HG03159 (cell line): ENCODE results near the gene LCN1.

Source experiments
- ATAC-seq: cut with Tn5 transposase; IDR thresholded peaks from one replicate; pipeline ENCODE4 v1.9.1; 2021; ENCODE audit warnings: mild to moderate bottlenecking, moderate library complexity; ENCODE audit not compliant: unreplicated experiment

The LCN1 gene

DNA sequence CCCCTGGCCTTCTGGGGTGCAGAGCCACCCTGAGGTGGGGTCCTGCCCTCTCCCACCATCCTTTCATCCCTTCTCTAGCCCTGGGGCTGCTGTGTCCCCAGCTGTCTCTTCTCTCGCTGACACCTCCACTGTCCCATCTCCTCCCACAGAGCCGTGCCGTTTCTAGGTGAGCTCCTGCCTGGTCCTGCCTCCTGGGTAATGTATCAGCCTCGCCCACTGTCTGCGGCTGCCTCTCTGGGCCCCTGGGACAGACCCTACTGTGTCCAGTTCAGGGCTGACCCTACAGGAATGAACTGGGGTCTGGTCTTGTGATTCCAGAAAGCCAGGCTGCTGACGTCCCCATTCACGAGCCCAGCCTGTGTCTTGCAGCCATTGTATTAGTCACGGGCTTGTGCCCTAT lies 44.4 kb downstream of the LCN1 start:
- ATAC-seq = no peak

DNA sequence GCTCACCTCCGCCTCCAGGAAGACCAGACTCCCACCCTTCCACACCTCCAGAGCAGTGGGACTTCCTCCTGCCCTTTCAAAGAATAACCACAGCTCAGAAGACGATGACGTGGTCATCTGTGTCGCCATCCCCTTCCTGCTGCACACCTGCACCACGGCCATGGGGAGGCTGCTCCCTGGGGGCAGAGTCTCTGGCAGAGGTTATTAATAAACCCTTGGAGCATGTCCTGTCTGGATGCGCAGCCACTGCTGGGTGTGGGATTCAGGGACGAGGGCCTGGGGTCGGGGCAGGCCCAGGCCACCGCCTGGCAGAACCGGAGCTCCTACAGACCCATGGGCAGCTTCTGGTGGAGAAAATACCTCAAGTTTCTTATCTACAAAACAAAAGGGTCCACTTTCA lies 45.3 kb downstream of the LCN1 start:
- no peak for ATAC-seq

DNA sequence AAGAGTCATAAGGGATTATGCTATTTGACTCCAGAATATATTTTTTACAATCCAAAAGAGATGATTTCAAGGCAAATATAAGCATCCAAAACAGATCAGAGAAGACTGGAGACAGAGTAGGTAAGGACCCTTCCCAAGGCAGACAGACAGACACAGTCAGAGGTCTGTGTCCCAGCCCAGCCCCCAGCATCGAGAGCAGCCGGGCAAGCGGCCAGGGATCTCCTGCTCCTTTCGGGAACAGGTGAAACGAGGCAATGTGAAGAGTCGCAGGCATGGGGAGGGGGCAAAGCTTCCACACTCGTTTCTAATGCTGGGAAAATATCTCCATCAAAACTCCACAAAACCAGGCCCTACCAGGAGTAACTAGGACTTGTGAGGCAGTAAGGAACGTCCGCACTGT lies 46.1 kb downstream of the LCN1 start:
- ATAC-seq = no peak

GRCh38 chr9:135568026-135568425 lies 46.8 kb downstream of the LCN1 start:
- ATAC-seq = no peak

DNA sequence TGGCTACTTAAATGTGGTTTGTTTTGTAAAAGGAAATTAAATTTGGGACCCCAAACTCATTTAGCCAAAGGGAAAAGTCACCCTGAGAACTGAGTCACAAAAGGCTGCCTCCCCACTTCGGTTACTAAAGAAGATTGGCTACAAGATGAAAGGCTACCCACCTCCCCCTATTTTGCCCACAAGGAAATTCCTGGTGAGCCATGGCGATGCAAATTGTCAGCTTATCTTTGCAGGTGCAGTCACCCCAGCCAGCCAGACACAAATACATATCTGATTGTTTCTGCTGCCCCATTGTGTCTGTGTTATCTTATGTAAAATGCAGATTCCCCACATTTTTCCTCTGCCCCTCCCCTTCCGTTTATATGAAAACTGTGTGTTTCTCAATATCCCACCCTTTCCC lies 49.2 kb downstream of the LCN1 start:
- ATAC-seq = no peak

DNA sequence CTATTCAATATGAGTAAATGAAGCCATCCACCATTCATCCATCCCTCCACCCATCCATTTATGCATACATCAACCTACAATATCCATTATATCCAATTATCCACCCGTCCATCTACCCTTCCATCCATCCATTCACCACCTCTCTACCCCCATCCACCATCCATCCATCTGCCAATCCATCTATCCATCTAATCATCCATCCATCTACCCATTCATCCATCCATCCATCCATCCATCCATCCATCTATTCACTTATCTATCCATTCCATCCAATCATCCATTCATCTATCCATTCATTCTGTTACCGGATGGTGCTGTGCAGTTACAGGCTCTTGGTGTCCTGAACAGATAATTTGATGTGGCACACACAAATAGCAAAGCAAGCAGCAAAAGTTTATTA lies 51.0 kb downstream of the LCN1 start:
- no peak for ATAC-seq

DNA sequence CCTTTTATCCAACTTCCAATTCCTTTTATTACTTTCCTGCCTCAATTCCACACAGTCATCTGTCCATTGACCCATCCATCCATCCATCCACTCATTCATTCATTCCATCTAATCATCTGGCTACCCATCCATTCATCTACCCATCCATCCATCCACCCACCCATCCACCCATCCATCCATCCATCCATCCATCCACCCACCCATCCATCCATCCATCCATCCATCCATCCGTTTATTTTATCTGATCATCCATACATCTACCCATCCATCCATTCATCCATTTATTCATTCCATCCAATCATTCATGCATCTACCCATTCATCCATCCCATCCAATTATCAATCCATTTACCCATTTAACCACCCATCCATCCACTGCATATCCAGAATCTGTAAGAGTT lies 51.9 kb downstream of the LCN1 start:
- no peak for ATAC-seq

DNA sequence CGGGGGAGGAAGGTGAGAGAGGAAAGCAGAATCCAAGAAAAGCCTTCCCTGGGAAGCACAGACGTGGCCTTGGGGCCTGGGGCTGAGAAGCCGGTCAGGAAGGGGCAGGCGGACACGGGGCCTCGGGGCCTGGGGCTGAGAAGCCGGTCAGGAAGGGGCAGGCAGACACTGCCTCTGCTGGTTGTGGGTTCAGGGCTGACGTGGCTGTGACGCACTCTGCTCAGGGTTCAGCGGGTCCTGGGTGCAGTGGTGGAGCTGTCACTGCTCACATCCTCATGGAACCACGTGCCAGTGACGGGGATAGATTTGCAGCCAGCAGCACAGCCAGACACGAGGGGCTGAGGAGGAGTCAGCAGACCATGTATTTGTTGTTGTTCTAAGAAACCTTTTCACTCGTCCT lies 53.1 kb downstream of the LCN1 start:
- ATAC-seq = no peak

DNA sequence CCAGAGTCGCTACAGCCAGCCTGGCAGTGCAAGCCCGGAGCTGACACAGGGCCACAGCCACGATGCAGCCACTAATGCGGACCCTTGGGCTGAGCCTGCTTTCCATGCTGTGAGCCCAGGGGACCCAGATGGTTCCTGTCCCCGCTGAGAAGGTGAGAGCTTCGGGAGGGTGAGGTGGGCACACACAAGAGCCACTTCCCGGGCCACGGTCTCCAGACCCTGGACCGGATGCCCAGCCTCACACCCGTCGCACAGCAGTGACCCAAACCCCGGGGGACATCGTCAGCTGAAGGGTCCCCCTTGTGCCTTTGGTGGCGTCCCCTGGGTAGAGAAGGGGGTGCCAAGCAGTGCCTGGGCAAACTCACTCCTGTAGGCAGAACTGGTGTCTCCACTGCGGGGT lies 53.7 kb downstream of the LCN1 start:
- ATAC-seq = no peak
